Hepatocyte (in vitro differentiated cells): ENCODE data around the gene GLI1. TPM values are rescaled to one million over a fixed set of nuclear protein-coding genes. Genes with fewer than 3 reads are reported as not detected.

Source experiments
- DNase-seq: peaks from one replicate; pipeline ENCODE4 v3.0.0-alpha.2; 2016; ENCODE audit warnings: low spot score
- H2AFZ ChIP-seq: fragments of 200-600 bp; sonication (generic); 2 replicates; pipeline ENCODE4 v1.6.0; 2016; ENCODE audit warnings: antibody characterized with exemption, mild to moderate bottlenecking
- H3K27ac ChIP-seq: fragments of 200-600 bp; sonication (generic); 2 replicates; pipeline ENCODE4 v1.5.1; 2016; ENCODE audit warnings: mild to moderate bottlenecking
- H3K27me3 ChIP-seq: fragments of 200-600 bp; sonication (generic); 2 replicates; pipeline ENCODE4 v1.6.1; 2016
- H3K36me3 ChIP-seq: fragments of 200-600 bp; sonication (generic); replicated peaks from 2 replicates; pipeline ENCODE4 v1.5.1; 2016; ENCODE audit warnings: low read depth; ENCODE audit not compliant: insufficient read depth
- H3K4me1 ChIP-seq: fragments of 200-600 bp; sonication (generic); 2 replicates; pipeline ENCODE4 v1.5.1; 2016; ENCODE audit warnings: mild to moderate bottlenecking, moderate library complexity; ENCODE audit not compliant: insufficient read depth
- H3K4me2 ChIP-seq: fragments of 200-600 bp; sonication (generic); 2 replicates; pipeline ENCODE4 v1.6.0; 2016
- H3K4me3 ChIP-seq: fragments of 200-600 bp; sonication (generic); 2 replicates; pipeline ENCODE4 v1.5.1; 2016; ENCODE audit warnings: mild to moderate bottlenecking
- H3K79me2 ChIP-seq: fragments of 200-600 bp; sonication (generic); 2 replicates; pipeline ENCODE4 v1.6.0; 2017; ENCODE audit warnings: mild to moderate bottlenecking
- H3K9me2 ChIP-seq: fragments of 200-600 bp; sonication (generic); replicated peaks from 2 replicates; pipeline ENCODE4 v1.6.0; 2017; ENCODE audit warnings: mild to moderate bottlenecking; ENCODE audit not compliant: insufficient read depth
- H3K9me3 ChIP-seq: fragments of 200-600 bp; sonication (generic); 2 replicates; pipeline ENCODE4 v1.5.1; 2016; ENCODE audit warnings: low read depth, mild to moderate bottlenecking
- H4K20me1 ChIP-seq: fragments of 200-600 bp; sonication (generic); 2 replicates; pipeline ENCODE4 v1.6.0; 2016; ENCODE audit warnings: mild to moderate bottlenecking; ENCODE audit not compliant: insufficient read depth, poor library complexity, severe bottlenecking
- EZH2 ChIP-seq: fragments of 200-600 bp; sonication (generic); IDR thresholded peaks from 2 replicates; pipeline ENCODE4 v1.6.1; 2016; ENCODE audit warnings: antibody characterized with exemption, mild to moderate bottlenecking, borderline replicate concordance
- EZH2phosphoT487 ChIP-seq: fragments of 200-600 bp; sonication (generic); IDR thresholded peaks from one replicate; pipeline ENCODE4 v1.6.1; 2018; ENCODE audit warnings: antibody characterized with exemption, mild to moderate bottlenecking, low read depth, moderate library complexity; ENCODE audit not compliant: unreplicated experiment, severe bottlenecking
- WGBS: methylation state at CpG from one replicate; pipeline ENCODE4 v1.1.6; 2016; ENCODE audit warnings: low lambda C conversion rate; ENCODE audit errors: missing lambda C conversion rate; 5-methylcytosine and 5-hydroxymethylcytosine counted together
- polyA plus RNA-seq: library from polyadenylated mRNA; unstranded; fragments of >200 nt; fragmentation: Nextera tagmentation; extraction: Ambion mirVana; gene quantifications from 2 replicates; pipeline ENCODE4 v1.2.1, GENCODE V29; 2016
- total RNA-seq: library from RNA; depleted of rRNA; stranded (reverse); fragments of >200 nt; gene quantifications from 2 replicates; pipeline ENCODE4 v1.2.3, GENCODE V29; 2014
- TF ChIP-seq, protein P1 (sequence below): fragments of 200-600 bp; sonication (generic); IDR thresholded peaks from 2 replicates; pipeline ENCODE4 v1.5.1; 2016; ENCODE audit warnings: antibody characterized with exemption, mild to moderate bottlenecking; ENCODE audit not compliant: poor library complexity

GLI1 gene
- total and polyA plus RNA-seq, 2 experiments from 2014 or later = 6.0 to 7.6 TPM

DNA sequence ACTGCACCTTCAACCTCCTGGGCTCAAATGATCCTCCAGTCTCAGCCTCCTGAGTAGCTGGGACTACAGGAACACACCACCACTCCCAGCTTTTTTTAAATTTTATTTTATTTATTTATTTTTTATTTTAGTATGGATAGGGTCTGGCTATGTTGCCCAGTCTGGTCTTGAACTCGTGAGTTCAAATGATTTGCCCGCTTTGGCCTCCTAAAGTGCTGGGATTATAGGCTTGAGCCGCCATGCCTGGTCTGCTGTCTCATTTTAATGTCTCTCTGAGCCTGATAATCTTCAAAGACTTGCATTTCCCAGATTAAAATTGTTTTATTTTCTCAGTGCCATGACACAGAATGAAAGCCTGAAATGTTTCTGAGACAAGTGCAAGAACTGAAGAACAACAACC is 26.2 kb upstream of the GLI1 start:
- H3K27ac ChIP-seq = no peak overlapping the region
- 65% methylated on average over 3 of the region's 3 CpGs for WGBS
- H3K4me1 ChIP-seq = peaks cover 16% of the 10 kb centered on the region
- no peak for DNase-seq
- no peaks in the 10 kb centered on the region for H3K27me3 ChIP-seq
- no peaks in the 10 kb centered on the region for H3K9me2 ChIP-seq
- no peak overlapping the region for H3K4me3 ChIP-seq
- no peak overlapping the region for H2AFZ ChIP-seq
- no peak overlapping the region for H3K4me2 ChIP-seq
- H3K79me2 ChIP-seq = peaks cover 17% of the 10 kb centered on the region
- H3K36me3 ChIP-seq = no peaks in the 10 kb centered on the region
- TF ChIP-seq, protein P1, sequence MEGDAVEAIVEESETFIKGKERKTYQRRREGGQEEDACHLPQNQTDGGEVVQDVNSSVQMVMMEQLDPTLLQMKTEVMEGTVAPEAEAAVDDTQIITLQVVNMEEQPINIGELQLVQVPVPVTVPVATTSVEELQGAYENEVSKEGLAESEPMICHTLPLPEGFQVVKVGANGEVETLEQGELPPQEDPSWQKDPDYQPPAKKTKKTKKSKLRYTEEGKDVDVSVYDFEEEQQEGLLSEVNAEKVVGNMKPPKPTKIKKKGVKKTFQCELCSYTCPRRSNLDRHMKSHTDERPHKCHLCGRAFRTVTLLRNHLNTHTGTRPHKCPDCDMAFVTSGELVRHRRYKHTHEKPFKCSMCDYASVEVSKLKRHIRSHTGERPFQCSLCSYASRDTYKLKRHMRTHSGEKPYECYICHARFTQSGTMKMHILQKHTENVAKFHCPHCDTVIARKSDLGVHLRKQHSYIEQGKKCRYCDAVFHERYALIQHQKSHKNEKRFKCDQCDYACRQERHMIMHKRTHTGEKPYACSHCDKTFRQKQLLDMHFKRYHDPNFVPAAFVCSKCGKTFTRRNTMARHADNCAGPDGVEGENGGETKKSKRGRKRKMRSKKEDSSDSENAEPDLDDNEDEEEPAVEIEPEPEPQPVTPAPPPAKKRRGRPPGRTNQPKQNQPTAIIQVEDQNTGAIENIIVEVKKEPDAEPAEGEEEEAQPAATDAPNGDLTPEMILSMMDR = no peak
- TF ChIP-seq EZH2phosphoT487 = no peak
- no peaks in the 10 kb centered on the region for H4K20me1 ChIP-seq
- H3K9me3 ChIP-seq = no peaks in the 10 kb centered on the region

DNA sequence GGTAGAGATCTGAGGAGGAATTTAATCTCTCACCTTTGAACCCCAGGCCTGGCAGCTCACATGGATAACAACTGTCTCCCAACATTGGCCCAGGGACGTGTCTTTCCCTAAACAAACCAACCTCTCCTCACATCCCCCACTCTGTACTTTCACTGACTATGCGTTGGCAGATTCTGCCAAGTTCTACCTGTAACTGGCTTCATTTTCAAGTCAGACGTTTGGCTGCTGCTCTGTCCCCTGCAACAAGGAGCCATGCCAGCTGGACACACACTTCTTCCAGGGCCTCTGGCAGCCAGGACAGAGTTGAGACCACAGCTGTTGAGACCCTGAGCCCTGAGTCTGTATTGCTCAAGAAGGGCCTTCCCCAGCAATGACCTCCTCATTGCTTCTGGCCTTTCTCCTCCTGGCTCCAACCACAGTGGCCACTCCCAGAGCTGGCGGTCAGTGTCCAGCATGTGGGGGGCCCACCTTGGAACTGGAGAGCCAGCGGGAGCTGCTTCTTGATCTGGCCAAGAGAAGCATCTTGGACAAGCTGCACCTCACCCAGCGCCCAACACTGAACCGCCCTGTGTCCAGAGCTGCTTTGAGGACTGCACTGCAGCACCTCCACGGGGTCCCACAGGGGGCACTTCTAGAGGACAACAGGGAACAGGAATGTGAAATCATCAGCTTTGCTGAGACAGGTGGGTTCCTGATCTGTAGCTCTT is 24.9 kb upstream of the GLI1 start, which contains the start of gene INHBC:
Gene INHBC, plus strand, starts transcription at position 268 of the 707 bp plus-strand sequence. Its CDS starts 103 bp downstream, at position 371.
- 72% methylated on average over 8 of the region's 8 CpGs for WGBS
- H3K4me2 ChIP-seq = no peak within 1 kb of the TSS
- no peak within 1 kb of the TSS for H2AFZ ChIP-seq
- peak within 1 kb of the TSS; percentile 14 for H3K27ac ChIP-seq
- no peaks in the 10 kb centered on the region for H3K9me3 ChIP-seq
- peaks cover 4% of the 10 kb centered on the region for H3K79me2 ChIP-seq
- no peak within 1 kb of the TSS for H3K4me3 ChIP-seq
- no peaks in the 10 kb centered on the region for H3K27me3 ChIP-seq
- H3K36me3 ChIP-seq = no peaks in the 10 kb centered on the region
- no peak for TF ChIP-seq EZH2
- TF ChIP-seq, protein P1 = no peak
- no peak for TF ChIP-seq EZH2phosphoT487
- H4K20me1 ChIP-seq = no peaks in the 10 kb centered on the region
- H3K4me1 ChIP-seq = peaks cover 9% of the 10 kb centered on the region
- no peak for DNase-seq
- no peaks in the 10 kb centered on the region for H3K9me2 ChIP-seq

DNA sequence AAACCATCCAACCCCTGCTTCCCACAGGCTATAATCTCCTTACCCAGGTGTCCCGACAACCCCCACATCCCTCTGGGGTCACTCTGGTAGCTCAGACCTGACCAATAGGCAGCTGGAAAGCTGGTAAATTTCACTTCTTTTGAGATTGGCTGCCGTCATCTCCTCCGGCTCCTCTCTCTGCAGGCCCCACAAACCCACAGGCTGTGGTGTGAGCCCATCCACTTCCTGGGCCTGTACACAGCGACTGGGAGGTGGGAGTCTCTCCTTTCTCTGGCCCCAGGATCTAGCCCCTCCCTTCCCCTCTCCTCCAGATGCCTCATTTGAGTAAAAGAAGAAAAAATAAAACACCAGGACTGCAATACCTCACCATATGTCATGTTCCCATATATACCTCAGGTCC is 24.3 kb upstream of the GLI1 start:
- H4K20me1 ChIP-seq = no peaks in the 10 kb centered on the region
- no peaks in the 10 kb centered on the region for H3K9me3 ChIP-seq
- H3K4me3 ChIP-seq = no peak overlapping the region
- H3K4me2 ChIP-seq = no peak overlapping the region
- H3K79me2 ChIP-seq = no peaks in the 10 kb centered on the region
- 87% methylated on average over 4 of the region's 4 CpGs for WGBS
- TF ChIP-seq, protein P1 = no peak
- TF ChIP-seq EZH2phosphoT487 (no peak), EZH2 (no peak)
- no peaks in the 10 kb centered on the region for H3K9me2 ChIP-seq
- H2AFZ ChIP-seq = no peak overlapping the region
- no peaks in the 10 kb centered on the region for H3K36me3 ChIP-seq
- no peak for DNase-seq
- H3K4me1 ChIP-seq = peaks cover 9% of the 10 kb centered on the region
- no peaks in the 10 kb centered on the region for H3K27me3 ChIP-seq
- no peak overlapping the region for H3K27ac ChIP-seq
